H7 (cell line): ENCODE data around the gene POGK. TPM values are rescaled to one million over a fixed set of nuclear protein-coding genes. Genes with fewer than 3 reads are reported as not detected.
"Not testable (repeated sequence)": the region's sequence is repeated elsewhere in the genome, so short reads cannot be mapped to it uniquely, and the experiment has no call there.

Experiments used
- DNase-seq: peaks from one replicate; pipeline ENCODE4 v3.0.0; 2012
- H3K27me3 ChIP-seq: 2 replicates; pipeline ENCODE4 v1.6.0; 2011; ENCODE audit warnings: mild to moderate bottlenecking, low read length; ENCODE audit not compliant: control insufficient read depth, insufficient read depth
- H3K36me3 ChIP-seq: replicated peaks from 2 replicates; pipeline ENCODE4 v1.5.1; 2011; ENCODE audit warnings: low read length; ENCODE audit not compliant: control insufficient read depth, insufficient read depth
- H3K4me3 ChIP-seq: 2 replicates; pipeline ENCODE4 v1.5.1; 2011; ENCODE audit warnings: low read depth, mild to moderate bottlenecking, control low read depth, low read length, moderate library complexity; ENCODE audit not compliant: insufficient read depth
- total RNA-seq: library from RNA; depleted of rRNA; stranded (reverse); fragments of >200 nt; shearing (Covaris generic); gene quantifications from 2 replicates; pipeline ENCODE4 v1.2.3, GENCODE V29; 2014

Gene POGK
- total RNA-seq, 1 experiment from 2014 or later, result 43.0 TPM

DNA sequence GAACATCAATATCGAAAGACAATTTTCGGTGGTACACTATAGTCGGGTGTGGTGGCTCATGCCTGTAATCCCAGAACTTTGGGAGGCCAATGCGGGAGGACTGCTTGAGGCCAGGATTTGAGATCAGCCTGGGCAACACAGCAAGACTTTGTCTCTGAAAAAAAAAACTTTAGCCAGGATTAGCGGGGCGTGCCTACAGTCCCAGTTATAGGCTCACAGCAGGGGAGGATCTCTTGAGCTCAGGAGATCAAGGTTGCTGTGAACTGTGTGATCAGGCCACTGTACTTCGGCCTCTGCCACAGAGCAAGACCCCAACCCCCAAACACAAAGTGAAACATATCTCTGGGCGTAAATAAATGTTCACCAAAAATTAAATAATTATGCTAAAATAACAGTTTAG is 35.2 kb downstream of the POGK start:
- Histone ChIP-seq H3K36me3 (no peaks in the 10 kb centered on the region), H3K4me3 (no peak overlapping the region), H3K27me3 (no peaks in the 10 kb centered on the region)
- DNase-seq, result no peak

DNA sequence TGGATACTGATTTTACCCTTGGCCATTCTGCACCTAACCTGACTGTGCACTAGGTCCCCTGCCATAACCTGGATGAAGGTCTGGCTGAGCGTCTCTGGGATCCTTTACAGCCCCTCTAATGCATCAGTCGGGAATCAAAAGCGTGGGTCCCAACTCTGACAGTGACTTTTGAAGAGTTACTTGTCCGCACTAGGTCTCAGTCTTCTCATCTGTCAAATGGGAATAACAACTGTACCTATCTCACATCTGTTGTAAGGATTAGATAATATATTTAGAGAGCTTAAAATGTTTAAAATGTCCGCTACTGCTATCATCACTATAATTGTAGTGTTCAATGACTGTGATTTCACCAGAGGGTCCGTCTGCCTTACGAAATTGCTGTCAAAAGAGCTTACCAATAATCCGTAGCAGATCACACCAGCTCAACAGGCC is 36.0 kb downstream of the POGK start:
- no peaks in the 10 kb centered on the region for H3K36me3 ChIP-seq
- no peaks in the 10 kb centered on the region for H3K27me3 ChIP-seq
- H3K4me3 ChIP-seq, result peak overlapping the region; percentile 96
- DNase-seq, result peak; percentile 34

DNA sequence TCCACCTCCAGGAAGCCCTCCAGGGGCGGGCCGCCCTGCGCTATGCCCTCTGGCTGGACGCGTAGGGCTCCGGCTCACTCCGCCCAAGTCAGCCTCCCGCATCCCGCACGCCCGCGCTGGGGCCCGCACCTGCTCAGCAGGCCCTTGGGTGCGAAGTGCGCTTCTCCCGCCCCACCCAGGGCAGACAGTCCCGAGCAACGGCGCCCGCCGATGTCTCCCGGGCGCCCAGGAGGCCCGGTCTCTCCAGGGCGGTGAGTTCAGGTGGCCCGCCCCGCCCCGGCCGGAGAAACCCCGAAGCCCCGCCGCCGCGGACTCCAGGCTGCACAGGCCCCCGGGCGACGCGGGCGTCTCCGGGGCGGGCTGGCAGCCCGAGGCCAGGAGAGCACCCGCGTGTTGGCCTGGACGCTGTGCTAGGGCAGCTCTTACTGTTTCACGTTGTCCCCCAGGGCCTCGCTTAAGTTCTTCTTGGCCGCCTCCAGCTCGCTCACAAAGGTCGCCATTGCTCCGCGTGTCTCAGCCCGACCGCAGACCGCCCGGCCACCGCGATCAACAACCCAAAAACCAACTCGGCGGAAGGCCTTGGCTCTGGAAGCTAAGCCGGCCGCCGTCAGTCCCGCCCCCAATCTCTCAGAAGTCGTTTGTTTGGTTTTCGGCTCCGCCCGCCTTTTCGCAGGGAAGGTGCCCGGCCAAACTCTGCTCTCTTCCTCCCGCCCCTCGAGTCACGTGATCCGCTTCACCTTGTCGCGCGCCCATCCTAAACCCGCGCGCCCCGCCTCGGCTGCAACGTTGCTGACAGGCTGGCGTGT is 36.7 kb downstream of the POGK start, which contains the start of gene TADA1:
Gene TADA1, minus strand, starts transcription at position 531 of the 806 bp plus-strand sequence. Its CDS starts 31 bp downstream, at position 500.
- peak within 1 kb of the TSS; percentile 96 for H3K4me3 ChIP-seq

DNA sequence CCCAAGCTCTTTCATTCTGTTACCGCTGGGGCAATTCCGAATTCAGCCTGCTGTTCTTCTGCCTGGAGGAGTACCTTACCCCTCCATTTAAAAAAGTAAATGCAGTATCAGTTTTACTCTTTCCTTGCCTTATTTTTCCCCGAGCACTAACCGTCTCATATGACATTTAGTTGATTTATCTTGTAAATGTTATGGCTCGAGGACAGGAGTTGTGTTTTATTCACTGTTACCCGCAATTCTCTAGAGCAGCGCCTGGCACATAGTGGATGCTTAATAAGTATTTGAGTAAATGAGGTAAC is 37.2 kb downstream of the POGK start:
- Histone ChIP-seq H3K36me3 (no peaks in the 10 kb centered on the region), H3K4me3 (peak overlapping the region; percentile 31), H3K27me3 (no peaks in the 10 kb centered on the region)
- no peak for DNase-seq

More for the DNA sequence above, 36.7 kb downstream of the POGK start, which contains the start of gene TADA1:
- H3K27me3 ChIP-seq, result no peaks in the 10 kb centered on the region
- H3K36me3 ChIP-seq, result no peaks in the 10 kb centered on the region
- peak; percentile 94 for DNase-seq

DNA sequence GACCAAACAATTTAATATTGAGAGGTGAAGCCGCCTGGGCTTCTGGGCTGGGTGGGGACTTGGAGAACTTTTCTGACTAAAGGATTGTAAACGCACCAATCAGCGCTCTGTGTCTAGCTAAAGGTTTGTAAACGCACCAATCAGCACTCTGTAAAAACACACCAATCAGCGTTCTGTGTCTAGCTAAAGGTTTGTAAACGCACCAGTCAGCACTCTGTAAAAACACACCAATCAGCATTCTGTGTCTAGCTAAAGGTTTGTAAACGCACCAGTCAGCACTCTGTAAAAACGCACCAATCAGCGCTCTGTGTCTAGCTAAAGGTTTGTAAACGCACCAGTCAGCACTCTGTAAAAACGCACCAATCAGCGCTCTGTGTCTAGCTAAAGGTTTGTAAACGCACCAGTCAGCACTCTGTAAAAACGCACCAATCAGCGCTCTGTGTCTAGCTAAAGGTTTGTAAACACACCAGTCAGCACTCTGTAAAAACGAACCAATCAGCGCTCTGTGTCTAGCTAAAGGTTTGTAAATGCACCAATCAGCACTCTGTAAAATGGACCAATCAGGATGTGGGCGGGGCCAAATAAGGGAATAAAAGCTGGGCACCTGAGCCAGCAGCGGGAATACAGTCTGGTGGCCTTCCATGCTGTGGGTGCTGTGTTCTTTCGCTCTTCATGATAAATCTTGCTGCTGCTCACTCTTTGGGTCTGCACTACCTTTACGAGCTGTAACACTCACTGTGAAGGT is 39.1 kb downstream of the POGK start:
- not testable (repeated sequence) for H3K27me3 ChIP-seq, H3K36me3 ChIP-seq, DNase-seq, H3K4me3 ChIP-seq

DNA sequence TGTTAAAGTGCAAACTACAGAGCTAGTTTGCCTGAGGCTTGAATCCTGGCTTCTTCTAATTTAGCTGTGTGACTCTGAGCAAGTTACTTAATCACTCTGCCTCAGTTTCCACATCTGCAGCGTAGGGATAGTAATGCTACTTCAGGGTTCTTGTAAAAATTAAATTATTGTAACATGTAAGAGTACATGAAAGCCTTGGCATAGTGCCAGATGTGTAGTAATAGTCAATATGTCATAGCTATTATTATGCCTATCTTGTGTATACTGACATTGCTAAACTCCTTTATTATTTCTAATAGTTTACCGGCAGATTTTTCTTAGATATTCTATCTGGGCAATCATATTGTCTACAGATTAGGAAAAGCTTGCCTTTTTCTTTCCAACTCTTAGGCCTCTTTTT is 43.6 kb downstream of the POGK start:
- Histone ChIP-seq H3K4me3 (no peak overlapping the region), H3K27me3 (peaks cover 8% of the 10 kb centered on the region), H3K36me3 (no peaks in the 10 kb centered on the region)
- DNase-seq, result no peak

DNA sequence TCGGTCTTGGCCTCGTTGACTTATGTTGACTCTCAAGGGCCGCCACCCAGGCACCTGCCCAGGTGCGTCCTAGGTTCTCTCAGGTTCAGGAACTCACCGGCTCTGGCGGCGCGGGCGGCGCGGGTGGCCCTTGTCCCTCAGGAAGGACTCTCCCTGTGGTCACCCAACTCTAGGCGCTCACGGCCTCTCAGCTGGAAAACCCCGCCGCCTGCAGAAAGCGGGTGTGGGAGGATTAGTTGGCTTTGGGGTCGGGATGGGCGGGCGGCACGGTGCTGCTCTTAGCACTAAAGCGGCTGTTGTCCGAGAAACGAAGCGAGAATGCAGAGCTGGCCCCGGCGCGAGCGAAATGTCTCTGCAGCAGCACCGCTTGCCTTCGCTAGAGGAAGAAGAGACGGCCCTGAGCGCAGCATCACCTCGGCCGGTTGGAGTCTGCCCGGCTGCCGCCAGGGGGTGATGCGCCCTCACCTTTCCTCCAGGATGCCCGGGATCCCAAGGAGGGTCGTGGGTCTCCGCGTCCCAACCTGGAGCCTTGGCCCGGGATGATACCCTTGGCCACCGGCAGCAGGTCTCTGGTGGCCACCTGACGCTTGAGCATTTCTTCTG is 44.9 kb downstream of the POGK start:
- DNase-seq, result peak; percentile 90
- peaks cover 8% of the 10 kb centered on the region for H3K27me3 ChIP-seq
- H3K4me3 ChIP-seq, result peak overlapping the region; percentile 16; the same call in 1 of the 2 replicates
- H3K36me3 ChIP-seq, result no peaks in the 10 kb centered on the region

DNA sequence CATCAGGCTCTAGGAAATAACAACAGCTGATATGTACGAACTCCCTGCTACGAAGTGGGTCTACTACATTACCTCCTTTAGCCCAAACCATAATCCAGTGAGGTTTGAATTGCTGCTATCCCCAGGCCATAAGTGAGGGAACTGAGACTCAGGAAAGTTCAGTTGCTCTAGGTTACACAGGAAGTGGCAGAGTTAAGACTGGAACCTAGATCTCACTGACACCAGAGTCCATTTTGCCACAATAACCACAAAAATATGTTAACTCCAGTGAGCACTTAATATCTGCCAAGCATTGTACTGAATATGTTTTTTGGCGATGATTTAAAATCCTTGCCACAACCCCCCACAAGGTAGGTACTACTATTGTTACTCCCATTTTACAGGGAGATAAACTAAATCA is 45.7 kb downstream of the POGK start:
- DNase-seq, result no peak

DNA sequence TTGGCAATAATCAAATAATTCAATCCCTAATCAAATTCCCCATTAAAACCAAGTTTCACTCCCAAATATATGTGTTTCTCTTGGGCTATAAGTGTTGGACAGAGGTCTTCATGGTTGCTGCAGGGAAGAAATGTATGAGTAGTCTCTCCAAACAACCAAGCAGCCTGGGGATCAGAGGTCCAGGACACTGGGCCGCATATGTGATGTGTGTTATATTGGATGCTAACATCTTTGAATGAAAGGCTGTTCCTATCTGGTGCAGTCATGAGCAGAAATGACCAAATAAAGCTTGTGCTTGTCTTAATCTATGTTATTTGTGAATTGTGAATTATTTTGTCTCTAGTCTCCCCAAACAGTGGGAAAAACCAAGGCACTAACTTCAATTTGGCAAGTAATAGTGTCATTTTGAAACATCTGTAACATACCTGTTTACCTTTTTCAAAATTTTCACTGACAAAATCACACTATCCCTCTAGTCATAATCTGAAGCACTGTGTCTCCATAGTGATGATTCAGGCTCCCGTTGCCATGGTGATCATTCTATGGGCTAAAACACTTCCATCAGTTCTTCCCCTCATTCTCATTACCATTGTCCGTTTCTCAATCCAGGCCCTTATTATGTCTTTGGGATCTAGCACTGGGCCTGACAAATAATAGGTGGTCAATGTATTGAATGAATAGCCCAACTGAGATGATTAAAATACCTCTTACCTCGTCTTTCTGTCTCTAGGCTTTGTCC is 49.3 kb downstream of the POGK start:
- no peak overlapping the region for H3K4me3 ChIP-seq
- DNase-seq, result no peak
- H3K36me3 ChIP-seq, result no peaks in the 10 kb centered on the region
- H3K27me3 ChIP-seq, result peaks cover 5% of the 10 kb centered on the region

More for the DNA sequence above, 45.7 kb downstream of the POGK start:
- Histone ChIP-seq H3K36me3 (no peaks in the 10 kb centered on the region), H3K4me3 (no peak overlapping the region), H3K27me3 (peaks cover 8% of the 10 kb centered on the region)

DNA sequence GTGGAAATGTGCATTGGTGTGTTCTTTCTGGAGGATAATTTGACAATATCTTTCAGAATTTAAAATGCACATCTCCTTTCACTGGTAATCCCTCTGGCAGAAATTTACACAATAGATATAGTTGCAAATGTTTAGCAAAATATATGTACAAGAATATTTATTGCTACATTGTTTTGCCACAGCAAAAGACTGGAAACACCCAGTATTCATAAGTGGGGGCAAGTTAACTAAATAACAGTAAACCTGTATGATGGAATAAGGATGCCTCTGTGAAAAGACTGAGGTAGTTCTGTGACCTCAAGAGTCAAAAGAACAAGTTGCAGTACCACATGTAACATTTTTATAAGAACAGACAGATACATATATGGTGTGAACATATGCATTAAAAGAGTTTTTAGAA is 50.5 kb downstream of the POGK start:
- H3K27me3 ChIP-seq, result no peaks in the 10 kb centered on the region
- DNase-seq, result no peak
- no peak overlapping the region for H3K4me3 ChIP-seq
- H3K36me3 ChIP-seq, result no peaks in the 10 kb centered on the region

DNA sequence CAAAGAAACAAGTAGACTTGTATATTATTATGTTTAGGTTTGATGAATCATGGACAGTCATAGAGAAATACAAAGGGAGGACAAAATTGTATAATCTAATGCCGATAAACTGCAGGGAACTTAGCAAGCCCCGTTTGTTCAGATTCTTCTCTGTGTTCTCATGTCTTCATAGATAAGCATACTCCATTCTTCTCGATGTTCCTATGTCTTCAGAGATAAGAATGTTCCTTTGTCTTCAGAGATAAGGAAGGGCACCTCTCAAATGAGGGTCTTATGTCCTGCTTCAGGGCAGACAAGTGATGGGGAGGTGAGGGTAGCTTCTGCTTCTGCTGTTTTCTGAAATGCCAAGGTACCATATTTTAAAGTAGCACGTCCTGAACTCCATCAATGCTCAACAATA is 56.5 kb downstream of the POGK start:
- Histone ChIP-seq H3K27me3 (no peaks in the 10 kb centered on the region), H3K4me3 (no peak overlapping the region), H3K36me3 (no peaks in the 10 kb centered on the region)
- no peak for DNase-seq

DNA sequence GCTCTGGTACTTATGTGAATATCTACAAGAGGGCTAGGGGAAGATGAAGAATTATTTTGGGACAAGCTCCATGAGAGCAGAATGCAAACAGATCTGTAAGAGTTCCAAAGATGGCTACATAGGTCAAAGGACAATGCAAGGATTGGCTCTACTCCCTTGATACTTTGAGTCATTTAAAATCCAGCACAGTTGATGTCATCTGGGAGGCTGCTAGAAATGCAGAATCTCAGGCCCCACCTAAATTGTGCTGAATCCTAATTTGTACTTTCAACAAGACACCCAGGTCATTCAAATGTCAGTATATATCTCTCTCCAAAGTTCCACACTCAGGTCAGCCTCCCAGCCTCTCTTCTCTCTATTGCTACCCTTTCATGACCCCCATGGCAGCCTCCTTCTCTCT is 60.5 kb downstream of the POGK start:
- no peak overlapping the region for H3K4me3 ChIP-seq
- DNase-seq, result no peak
- H3K36me3 ChIP-seq, result no peaks in the 10 kb centered on the region
- no peaks in the 10 kb centered on the region for H3K27me3 ChIP-seq

DNA sequence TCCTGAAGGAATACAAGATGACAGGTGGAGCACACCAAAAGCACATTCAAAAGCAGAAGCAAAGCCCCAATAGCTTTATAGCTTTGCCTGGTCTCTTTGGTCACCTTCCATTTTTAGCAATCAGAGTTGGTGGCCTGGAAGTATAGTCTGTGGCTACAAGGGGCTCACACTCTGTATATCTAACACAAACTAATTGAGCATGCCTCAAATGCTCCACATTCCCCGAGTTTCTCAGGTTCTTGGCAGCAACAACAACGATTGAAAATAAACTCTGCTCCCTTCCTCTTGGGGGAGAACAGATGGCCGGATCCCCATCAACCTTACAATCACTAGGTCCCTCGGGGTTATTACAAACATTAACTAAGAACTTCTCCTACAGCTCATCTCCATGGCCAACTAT is 61.7 kb downstream of the POGK start:
- no peak for DNase-seq
- H3K27me3 ChIP-seq, result no peaks in the 10 kb centered on the region
- no peak overlapping the region for H3K4me3 ChIP-seq
- no peaks in the 10 kb centered on the region for H3K36me3 ChIP-seq

DNA sequence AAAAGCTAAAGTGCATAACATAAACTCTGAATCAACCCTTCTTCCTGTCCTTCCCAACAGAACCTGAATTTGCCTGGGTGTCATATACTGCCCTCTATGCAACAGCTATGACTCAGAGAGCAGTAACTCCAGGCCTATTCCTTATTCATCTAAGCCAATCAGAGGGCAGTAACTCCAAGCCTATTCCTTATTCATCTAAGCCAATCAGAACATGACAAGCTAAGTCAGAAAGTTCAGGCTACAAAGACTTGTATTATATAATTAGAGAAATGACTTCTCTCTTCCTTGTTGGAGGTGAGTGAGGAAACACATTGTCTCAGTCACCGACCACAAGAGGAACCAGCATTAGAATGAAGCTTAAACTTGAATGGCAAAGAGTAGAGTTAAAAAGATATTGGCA is 63.0 kb downstream of the POGK start:
- Histone ChIP-seq H3K36me3 (no peaks in the 10 kb centered on the region), H3K4me3 (no peak overlapping the region), H3K27me3 (no peaks in the 10 kb centered on the region)
- no peak for DNase-seq
